ENCODE results near the gene C16orf74.

Gene C16orf74

GRCh38 chr16:85699628-85700027, 51.3 kb downstream of the C16orf74 start:
- Histone ChIP-seq H4K91ac (ENCODE audit: low read depth, low read length, poor library complexity) (no peak overlapping the region), H2BK15ac (ENCODE audit: low read length) (no peak overlapping the region), H3K27me3 (ENCODE audit: control insufficient read depth in 3 of 3, insufficient read depth in 3 of 3, low read depth in 1 of 3, low read length in 3 of 3) (peaks cover 0 to 30% (median 0%) of the 10 kb centered on the region in 3 experiments), H4K8ac (ENCODE audit: low read depth, low read length) (no peak overlapping the region), H3K27ac (replicated peaks; ENCODE audit: low read length) (no peak overlapping the region), H2AK5ac (ENCODE audit: low read depth, low read length) (no peak overlapping the region), H3K23ac (ENCODE audit: low read depth, low read length, poor library complexity) (peak overlapping the region; percentile 11), H3K4me3 (ENCODE audit: low read length in 2 of 2) (no peak overlapping the region), H3K9ac (ENCODE audit: low read depth, low read length, poor library complexity) (no peak overlapping the region), H2BK5ac (ENCODE audit: low read length) (no peak overlapping the region), H2BK12ac (ENCODE audit: low read length) (no peak overlapping the region), H3K4me1 (ENCODE audit: control insufficient read depth in 2 of 2, insufficient read depth in 1 of 2, low read depth in 1 of 2, low read length in 2 of 2) (peaks cover 3 to 5% of the 10 kb centered on the region in 2 donors), H3K36me3 (replicated peaks in 1 of 2; ENCODE audit: control insufficient read depth in 2 of 2, insufficient read depth in 2 of 2, low read length in 2 of 2) (no peaks in the 10 kb centered on the region), H3K14ac (ENCODE audit: low read length) (no peak overlapping the region), H3K9me3 (replicated peaks in 1 of 2; ENCODE audit: control insufficient read depth in 2 of 2, insufficient read depth in 1 of 2, low read depth in 1 of 2, low read length in 2 of 2) (no peaks in the 10 kb centered on the region), H3K4me2 (ENCODE audit: insufficient read depth, low read length, poor library complexity, severe bottlenecking) (no peak overlapping the region), H2BK120ac (ENCODE audit: low read depth, low read length) (no peak overlapping the region), H3K18ac (ENCODE audit: low read length) (peak overlapping the region; percentile 42), H3K79me1 (ENCODE audit: low read depth, low read length) (no peaks in the 10 kb centered on the region), H2AFZ (ENCODE audit: low read length) (no peak overlapping the region), H3K4ac (ENCODE audit: low read length) (no peak overlapping the region)
- no CpG with 5 or more reads among the region's 7 CpGs for WGBS, 2 donors (ENCODE audit: extremely low coverage in 2 of 2, insufficient read length in 2 of 2, insufficient replicate concordance in 1 of 2)
- no peak for DNase-seq (ENCODE audit: low spot score)

DNA sequence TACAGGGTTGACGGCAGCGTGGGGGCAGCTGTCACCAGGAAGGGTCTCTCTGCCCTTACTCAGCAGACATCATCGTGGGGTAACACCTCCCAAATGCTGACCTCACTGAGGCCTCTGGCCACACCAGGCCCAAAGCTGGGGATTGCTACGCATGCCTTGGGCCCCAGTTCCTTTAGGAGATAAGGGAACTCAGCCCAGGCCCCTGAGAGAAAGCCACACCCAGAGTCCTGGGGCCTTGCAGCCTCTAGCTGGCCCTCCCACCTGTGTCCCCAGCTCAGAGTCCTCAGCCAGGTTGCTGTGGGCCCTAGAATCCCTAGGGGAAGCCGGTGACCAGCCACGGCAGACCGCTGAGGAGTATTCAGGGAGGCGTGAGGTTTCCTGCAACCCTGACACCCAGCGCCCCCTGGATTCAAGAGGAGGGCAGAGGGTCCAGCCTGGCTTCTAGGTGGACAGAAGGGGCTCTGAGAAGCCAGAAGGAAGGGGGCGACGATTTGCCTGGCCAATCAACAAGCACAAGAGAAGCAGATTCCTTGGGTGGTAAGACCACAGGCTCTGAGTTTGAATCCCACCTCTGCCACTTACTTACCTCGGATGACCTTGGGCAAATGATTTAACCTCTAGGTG, 51.8 kb downstream of the C16orf74 start:
- H2AK5ac ChIP-seq (ENCODE audit: low read depth, low read length) = no peak overlapping the region
- H3K4me2 ChIP-seq (ENCODE audit: insufficient read depth, low read length, poor library complexity, severe bottlenecking) = no peak overlapping the region
- WGBS, 2 donors (ENCODE audit: extremely low coverage in 2 of 2, insufficient read length in 2 of 2, insufficient replicate concordance in 1 of 2) = no CpG with 5 or more reads among the region's 12 CpGs
- no peak overlapping the region for H2AFZ ChIP-seq (ENCODE audit: low read length)
- peaks cover 3 to 5% of the 10 kb centered on the region in 2 donors for H3K4me1 ChIP-seq (ENCODE audit: control insufficient read depth in 2 of 2, insufficient read depth in 1 of 2, low read depth in 1 of 2, low read length in 2 of 2)
- no peak for DNase-seq (ENCODE audit: low spot score)
- no peak overlapping the region for H2BK15ac ChIP-seq (ENCODE audit: low read length)
- H3K23ac ChIP-seq (ENCODE audit: low read depth, low read length, poor library complexity) = peak overlapping the region; percentile 4
- no peak overlapping the region for H4K8ac ChIP-seq (ENCODE audit: low read depth, low read length)
- no peak overlapping the region for H3K9ac ChIP-seq (ENCODE audit: low read depth, low read length, poor library complexity)
- no peak overlapping the region for H2BK120ac ChIP-seq (ENCODE audit: low read depth, low read length)
- H3K14ac ChIP-seq (ENCODE audit: low read length) = no peak overlapping the region
- H2BK12ac ChIP-seq (ENCODE audit: low read length) = no peak overlapping the region
- H3K36me3 ChIP-seq (replicated peaks in 1 of 2; ENCODE audit: control insufficient read depth in 2 of 2, insufficient read depth in 2 of 2, low read length in 2 of 2) = no peaks in the 10 kb centered on the region
- H3K4me3 ChIP-seq (ENCODE audit: low read length in 2 of 2) = no peak overlapping the region
- H2BK5ac ChIP-seq (ENCODE audit: low read length) = no peak overlapping the region
- H3K27me3 ChIP-seq (ENCODE audit: control insufficient read depth in 3 of 3, insufficient read depth in 3 of 3, low read depth in 1 of 3, low read length in 3 of 3) = peaks cover 0 to 32% (median 0%) of the 10 kb centered on the region in 3 experiments
- no peak overlapping the region for H3K27ac ChIP-seq (replicated peaks; ENCODE audit: low read length)
- H3K18ac ChIP-seq (ENCODE audit: low read length) = peak overlapping the region; percentile 72
- H3K79me1 ChIP-seq (ENCODE audit: low read depth, low read length) = no peaks in the 10 kb centered on the region
- no peaks in the 10 kb centered on the region for H3K9me3 ChIP-seq (replicated peaks in 1 of 2; ENCODE audit: control insufficient read depth in 2 of 2, insufficient read depth in 1 of 2, low read depth in 1 of 2, low read length in 2 of 2)
- no peak overlapping the region for H3K4ac ChIP-seq (ENCODE audit: low read length)
- H4K91ac ChIP-seq (ENCODE audit: low read depth, low read length, poor library complexity) = peak overlapping the region; percentile 32

DNA sequence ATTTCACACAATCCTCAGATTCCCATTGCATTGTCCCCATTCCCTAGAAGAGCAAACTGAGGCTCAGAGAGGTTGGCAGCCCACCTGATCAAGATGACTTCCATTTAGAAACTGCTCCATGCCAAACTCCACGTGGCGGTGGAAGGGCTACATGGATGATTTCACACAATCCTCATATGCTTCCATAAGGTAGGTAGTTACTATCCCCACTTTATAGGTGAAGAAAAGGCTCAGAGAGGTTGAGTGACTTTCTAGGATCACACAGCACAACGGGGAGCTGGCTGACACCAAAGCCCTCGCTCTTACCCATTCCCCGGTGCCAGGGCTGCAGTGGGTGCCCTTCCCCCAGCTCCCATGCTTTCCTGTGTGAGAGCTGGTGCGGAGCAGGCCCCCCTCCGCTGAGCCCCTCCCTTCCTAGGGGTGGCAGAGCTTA, 52.4 kb downstream of the C16orf74 start:
- no peak overlapping the region for H3K14ac ChIP-seq (ENCODE audit: low read length)
- H2AFZ ChIP-seq (ENCODE audit: low read length) = no peak overlapping the region
- H3K4me3 ChIP-seq (ENCODE audit: low read length in 2 of 2) = no peak overlapping the region
- no peak overlapping the region for H3K27ac ChIP-seq (replicated peaks; ENCODE audit: low read length)
- peak overlapping the region; percentile 4 for H3K23ac ChIP-seq (ENCODE audit: low read depth, low read length, poor library complexity)
- H2BK12ac ChIP-seq (ENCODE audit: low read length) = no peak overlapping the region
- H3K36me3 ChIP-seq (replicated peaks in 1 of 2; ENCODE audit: control insufficient read depth in 2 of 2, insufficient read depth in 2 of 2, low read length in 2 of 2) = no peaks in the 10 kb centered on the region
- H2BK5ac ChIP-seq (ENCODE audit: low read length) = no peak overlapping the region
- DNase-seq (ENCODE audit: low spot score) = no peak
- H3K79me1 ChIP-seq (ENCODE audit: low read depth, low read length) = no peaks in the 10 kb centered on the region
- no peak overlapping the region for H3K18ac ChIP-seq (ENCODE audit: low read length)
- WGBS, 2 donors (ENCODE audit: extremely low coverage in 2 of 2, insufficient read length in 2 of 2, insufficient replicate concordance in 1 of 2) = no CpG with 5 or more reads among the region's 7 CpGs
- no peak overlapping the region for H2BK120ac ChIP-seq (ENCODE audit: low read depth, low read length)
- peak overlapping the region; percentile 32 for H4K91ac ChIP-seq (ENCODE audit: low read depth, low read length, poor library complexity)
- H3K27me3 ChIP-seq (ENCODE audit: control insufficient read depth in 3 of 3, insufficient read depth in 3 of 3, low read depth in 1 of 3, low read length in 3 of 3) = peaks cover 0 to 32% (median 0%) of the 10 kb centered on the region in 3 experiments
- H3K4me1 ChIP-seq (ENCODE audit: control insufficient read depth in 2 of 2, insufficient read depth in 1 of 2, low read depth in 1 of 2, low read length in 2 of 2) = peaks cover 3 to 5% of the 10 kb centered on the region in 2 donors
- H2BK15ac ChIP-seq (ENCODE audit: low read length) = no peak overlapping the region
- H3K9me3 ChIP-seq (replicated peaks in 1 of 2; ENCODE audit: control insufficient read depth in 2 of 2, insufficient read depth in 1 of 2, low read depth in 1 of 2, low read length in 2 of 2) = no peaks in the 10 kb centered on the region
- H3K4me2 ChIP-seq (ENCODE audit: insufficient read depth, low read length, poor library complexity, severe bottlenecking) = no peak overlapping the region
- H3K9ac ChIP-seq (ENCODE audit: low read depth, low read length, poor library complexity) = no peak overlapping the region
- H4K8ac ChIP-seq (ENCODE audit: low read depth, low read length) = no peak overlapping the region
- no peak overlapping the region for H3K4ac ChIP-seq (ENCODE audit: low read length)
- no peak overlapping the region for H2AK5ac ChIP-seq (ENCODE audit: low read depth, low read length)

- no peaks in the 10 kb centered on the region for H3K36me3 ChIP-seq (replicated peaks in 1 of 2; ENCODE audit: control insufficient read depth in 2 of 2, insufficient read depth in 2 of 2, low read length in 2 of 2)
- no CpG with 5 or more reads among the region's 14 CpGs for WGBS, 2 donors (ENCODE audit: extremely low coverage in 2 of 2, insufficient read length in 2 of 2, insufficient replicate concordance in 1 of 2)
- H4K8ac ChIP-seq (ENCODE audit: low read depth, low read length) = no peak overlapping the region
- H3K4me2 ChIP-seq (ENCODE audit: insufficient read depth, low read length, poor library complexity, severe bottlenecking) = no peak overlapping the region
- H2BK5ac ChIP-seq (ENCODE audit: low read length) = no peak overlapping the region
- H3K9me3 ChIP-seq (replicated peaks in 1 of 2; ENCODE audit: control insufficient read depth in 2 of 2, insufficient read depth in 1 of 2, low read depth in 1 of 2, low read length in 2 of 2) = no peaks in the 10 kb centered on the region
- H3K4me3 ChIP-seq (ENCODE audit: low read length in 2 of 2) = no peak overlapping the region
- no peak overlapping the region for H2BK120ac ChIP-seq (ENCODE audit: low read depth, low read length)
- H3K4ac ChIP-seq (ENCODE audit: low read length) = no peak overlapping the region
- peak overlapping the region; percentile 63 for H3K14ac ChIP-seq (ENCODE audit: low read length)
- no peak overlapping the region for H2AFZ ChIP-seq (ENCODE audit: low read length)
- no peak for DNase-seq (ENCODE audit: low spot score)
- H3K18ac ChIP-seq (ENCODE audit: low read length) = no peak overlapping the region
- no peak overlapping the region for H2BK15ac ChIP-seq (ENCODE audit: low read length)
- H3K23ac ChIP-seq (ENCODE audit: low read depth, low read length, poor library complexity) = no peak overlapping the region
- H3K79me1 ChIP-seq (ENCODE audit: low read depth, low read length) = no peaks in the 10 kb centered on the region
- no peak overlapping the region for H3K27ac ChIP-seq (replicated peaks; ENCODE audit: low read length)
- no peak overlapping the region for H4K91ac ChIP-seq (ENCODE audit: low read depth, low read length, poor library complexity)
- no peak overlapping the region for H2BK12ac ChIP-seq (ENCODE audit: low read length)
- H3K4me1 ChIP-seq (ENCODE audit: control insufficient read depth in 2 of 2, insufficient read depth in 1 of 2, low read depth in 1 of 2, low read length in 2 of 2) = peaks cover 3 to 5% of the 10 kb centered on the region in 2 donors
- no peak overlapping the region for H2AK5ac ChIP-seq (ENCODE audit: low read depth, low read length)
- H3K27me3 ChIP-seq (ENCODE audit: control insufficient read depth in 3 of 3, insufficient read depth in 3 of 3, low read depth in 1 of 3, low read length in 3 of 3) = peaks cover 0 to 35% (median 0%) of the 10 kb centered on the region in 3 experiments
- H3K9ac ChIP-seq (ENCODE audit: low read depth, low read length, poor library complexity) = no peak overlapping the region
Observed at GRCh38 chr16:85697431-85697830, 53.5 kb downstream of the C16orf74 start.
